HepG2 (cell line): Measurements from ENCODE around the gene PAM16. TPM values are rescaled to one million over a fixed set of nuclear protein-coding genes. Genes with fewer than 3 reads are reported as not detected.

Experiments used
- AGO1 ChIP-seq: fragments of 200-400 bp; formaldehyde crosslinking; IDR thresholded peaks from 2 replicates; pipeline ENCODE4 v1.6.1; 2017; ENCODE audit warnings: mild to moderate bottlenecking, low read depth, low read length, moderate library complexity; ENCODE audit not compliant: poor library complexity, severe bottlenecking
- ARID2 ChIP-seq: sonication (generic); formaldehyde crosslinking; IDR thresholded peaks from 2 replicates; pipeline ENCODE4 v1.8.1; 2022; ENCODE audit warnings: mild to moderate bottlenecking, missing genetic modification reagents, borderline replicate concordance
- BRD4 ChIP-seq: sonication (generic); formaldehyde crosslinking; IDR thresholded peaks from 2 replicates; pipeline ENCODE4 v1.4.0; 2020; ENCODE audit warnings: missing genetic modification reagents
- CAMTA2 ChIP-seq: sonication (generic); formaldehyde crosslinking; IDR thresholded peaks from 2 replicates; pipeline ENCODE4 v1.4.0; 2020; ENCODE audit warnings: mild to moderate bottlenecking, missing genetic modification reagents, borderline replicate concordance
- CCDC6 ChIP-seq: sonication (generic); formaldehyde crosslinking; IDR thresholded peaks from 2 replicates; pipeline ENCODE4 v1.8.1; 2022; ENCODE audit warnings: mild to moderate bottlenecking, missing genetic modification reagents, moderate library complexity
- ISX ChIP-seq: sonication (generic); formaldehyde crosslinking; conservative IDR thresholded peaks from 2 replicates; pipeline ENCODE4 v1.5.0; 2020; ENCODE audit warnings: missing genetic modification reagents
- NR2F6 ChIP-seq, 2 experiments: IDR thresholded peaks; 2 replicates each; pipeline ENCODE4 v1.6.1; 2016; ENCODE audit warnings: antibody characterized with exemption in 1 of 2, mild to moderate bottlenecking in 1 of 2
- RBM39 ChIP-seq: fragments of 200-400 bp; formaldehyde crosslinking; IDR thresholded peaks from one replicate; pipeline ENCODE4 v1.6.1; 2018; ENCODE audit warnings: antibody characterized with exemption, mild to moderate bottlenecking, low read depth, low read length; ENCODE audit not compliant: poor library complexity, severe bottlenecking
- RORA ChIP-seq: sonication (generic); formaldehyde crosslinking; IDR thresholded peaks from 2 replicates; pipeline ENCODE4 v1.5.0; 2020; ENCODE audit warnings: mild to moderate bottlenecking, missing genetic modification reagents, moderate library complexity
- SIX4 ChIP-seq: sonication (generic); formaldehyde crosslinking; IDR thresholded peaks from 2 replicates; pipeline ENCODE4 v1.4.0; 2020; ENCODE audit warnings: missing genetic modification reagents
- SMAD9 ChIP-seq: sonication (generic); formaldehyde crosslinking; IDR thresholded peaks from 2 replicates; pipeline ENCODE4 v1.5.1; 2020; ENCODE audit warnings: mild to moderate bottlenecking, missing genetic modification reagents
- TSC22D2 ChIP-seq: sonication (generic); formaldehyde crosslinking; IDR thresholded peaks from 2 replicates; pipeline ENCODE4 v1.5.1; 2020; ENCODE audit warnings: missing genetic modification reagents, mild to moderate bottlenecking, borderline replicate concordance
- ZBTB7A ChIP-seq: sonication (generic); formaldehyde crosslinking; IDR thresholded peaks from 2 replicates; pipeline ENCODE4 v1.8.0; 2022; ENCODE audit warnings: mild to moderate bottlenecking, missing genetic modification reagents
- ZEB1 ChIP-seq: IDR thresholded peaks from 2 replicates; pipeline ENCODE4 v1.6.1; 2012; ENCODE audit warnings: mild to moderate bottlenecking, low read depth, inconsistent platforms; ENCODE audit not compliant: insufficient replicate concordance
- ZNF512 ChIP-seq: sonication (generic); formaldehyde crosslinking; IDR thresholded peaks from 2 replicates; pipeline ENCODE4 v1.4.0; 2020; ENCODE audit warnings: mild to moderate bottlenecking, missing genetic modification reagents
- ZNF773 ChIP-seq: sonication (generic); formaldehyde crosslinking; IDR thresholded peaks from 2 replicates; pipeline ENCODE4 v1.4.0; 2020; ENCODE audit warnings: missing genetic modification reagents, borderline replicate concordance
- ZSCAN20 ChIP-seq: sonication (generic); formaldehyde crosslinking; IDR thresholded peaks from 2 replicates; pipeline ENCODE4 v1.4.0; 2020; ENCODE audit warnings: missing genetic modification reagents, mild to moderate bottlenecking, borderline replicate concordance
- ZSCAN21 ChIP-seq: sonication (generic); formaldehyde crosslinking; IDR thresholded peaks from 2 replicates; pipeline ENCODE4 v1.8.0; 2022; ENCODE audit warnings: mild to moderate bottlenecking, missing genetic modification reagents, moderate library complexity, borderline replicate concordance
- polyA plus RNA-seq, 8 experiments: library from polyadenylated mRNA; depleted of rRNA in 3 of 8; stranded (reverse) in 7 of 8; unstranded in 1 of 8; fragments of >200 nt; fragmentation: Illumina TruSeq in 4 of 8; extraction: Trizol in 4 of 8; gene quantifications; 2 replicates each; pipeline versions ENCODE4 v1.2.1 to v1.2.3, GENCODE V29; 2011 to 2016; ENCODE audit warnings: low read depth in 4 of 8, missing spikeins in 1 of 8, mixed read lengths in 1 of 8; ENCODE audit not compliant: insufficient read depth in 1 of 8
- total RNA-seq, 5 experiments: library from RNA; depleted of rRNA; stranded (reverse); fragments of >200 nt; fragmentation: Illumina TruSeq; extraction: Trizol; gene quantifications; 2 replicates each; pipeline ENCODE4 v1.2.3, GENCODE V29; 2016; ENCODE audit warnings: low read depth in 1 of 5
- TF ChIP-seq, protein P1 (sequence below): sonication (generic); formaldehyde crosslinking; IDR thresholded peaks from 2 replicates; pipeline ENCODE4 v1.5.0; 2020; ENCODE audit warnings: missing genetic modification reagents
- TF ChIP-seq, protein P2 (sequence below): IDR thresholded peaks from 2 replicates; pipeline ENCODE4 v1.6.1; 2016; ENCODE audit warnings: missing biosample characterization, missing genetic modification reagents, low read depth
- TF ChIP-seq, protein P3 (sequence below): sonication (generic); formaldehyde crosslinking; IDR thresholded peaks from 2 replicates; pipeline ENCODE4 v1.4.0; 2020; ENCODE audit warnings: mild to moderate bottlenecking, missing genetic modification reagents

PAM16 gene
- total and polyA plus RNA-seq, 2 of the 13 experiments (the other 11 are each of a cell fraction or from before 2014, with no cell fraction given) = 51.5 to 51.8 TPM

DNA sequence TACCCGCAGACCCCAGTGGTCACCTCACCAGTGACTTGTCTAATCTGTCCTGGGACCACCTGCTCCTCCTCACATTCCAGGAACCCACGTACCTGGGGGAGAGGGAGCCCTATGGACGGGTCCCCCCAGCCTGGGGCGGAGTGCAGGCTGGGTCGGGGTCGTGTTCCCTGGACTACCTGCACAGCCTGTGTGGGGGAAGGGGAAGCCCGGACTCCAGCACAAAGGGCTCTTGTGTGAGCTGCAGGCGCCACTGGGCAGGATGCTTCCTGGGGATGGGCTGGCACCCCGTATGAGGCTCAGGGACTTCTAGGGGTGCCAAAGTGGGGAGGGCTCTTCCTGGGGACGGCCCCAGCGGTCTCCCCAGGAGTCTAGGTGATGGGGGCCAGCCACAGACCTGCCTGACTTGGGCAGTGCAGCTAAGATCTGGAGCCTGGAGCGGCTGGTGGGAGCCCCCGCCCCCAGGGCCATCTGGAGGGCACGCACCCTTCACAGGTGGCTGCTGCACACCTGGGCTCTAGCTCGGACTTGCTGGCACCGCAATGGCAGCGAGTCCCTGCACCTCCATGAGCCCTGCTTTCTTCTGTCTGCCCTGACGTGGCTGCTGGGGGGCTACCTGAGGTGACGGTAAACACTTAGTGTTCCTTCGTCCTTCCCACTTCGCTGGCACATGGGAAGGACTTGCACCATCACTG is 28.0 kb upstream of the PAM16 start (continued):
- TF ChIP-seq, protein P1, sequence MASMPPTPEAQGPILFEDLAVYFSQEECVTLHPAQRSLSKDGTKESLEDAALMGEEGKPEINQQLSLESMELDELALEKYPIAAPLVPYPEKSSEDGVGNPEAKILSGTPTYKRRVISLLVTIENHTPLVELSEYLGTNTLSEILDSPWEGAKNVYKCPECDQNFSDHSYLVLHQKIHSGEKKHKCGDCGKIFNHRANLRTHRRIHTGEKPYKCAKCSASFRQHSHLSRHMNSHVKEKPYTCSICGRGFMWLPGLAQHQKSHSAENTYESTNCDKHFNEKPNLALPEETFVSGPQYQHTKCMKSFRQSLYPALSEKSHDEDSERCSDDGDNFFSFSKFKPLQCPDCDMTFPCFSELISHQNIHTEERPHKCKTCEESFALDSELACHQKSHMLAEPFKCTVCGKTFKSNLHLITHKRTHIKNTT (CRISPR knock-in tag) = no peak
- peak; percentile 41 for TF ChIP-seq ZEB1
- no peak for TF ChIP-seq CCDC6 (CRISPR knock-in tag)
- no peak for TF ChIP-seq ZNF512 (CRISPR knock-in tag)
- peak; percentile 37 for TF ChIP-seq AGO1
- TF ChIP-seq ZSCAN20 (CRISPR knock-in tag) = no peak
- no peak for TF ChIP-seq ZNF773 (CRISPR knock-in tag)
- TF ChIP-seq, protein P2, sequence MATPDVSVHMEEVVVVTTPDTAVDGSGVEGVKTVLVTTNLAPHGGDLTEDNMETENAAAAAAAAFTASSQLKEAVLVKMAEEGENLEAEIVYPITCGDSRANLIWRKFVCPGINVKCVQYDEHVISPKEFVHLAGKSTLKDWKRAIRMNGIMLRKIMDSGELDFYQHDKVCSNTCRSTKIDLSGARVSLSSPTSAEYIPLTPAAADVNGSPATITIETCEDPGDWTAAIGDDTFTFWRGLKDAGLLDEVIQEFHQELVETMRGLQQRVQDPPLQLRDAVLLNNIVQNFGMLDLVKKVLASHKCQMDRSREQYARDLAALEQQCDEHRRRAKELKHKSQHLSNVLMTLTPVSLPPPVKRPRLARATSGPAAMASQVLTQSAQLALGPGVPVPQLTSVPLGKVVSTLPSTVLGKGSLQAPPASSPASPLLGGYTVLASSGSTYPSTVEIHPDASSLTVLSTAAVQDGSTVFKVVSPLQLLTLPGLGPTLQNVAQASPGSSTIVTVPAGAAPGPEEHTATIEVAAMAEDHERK (CRISPR knock-in tag) = no peak
- no peak for TF ChIP-seq BRD4 (CRISPR knock-in tag)
- TF ChIP-seq NR2F6 (IDR thresholded peaks at IDR 0.05) = no peak
- peak; percentile 12; the same call in 1 of the 2 replicates for TF ChIP-seq NR2F6 (CRISPR knock-in tag; IDR thresholded peaks at IDR 0.05)
- no peak for TF ChIP-seq SMAD9 (CRISPR knock-in tag)
- TF ChIP-seq, protein P3, sequence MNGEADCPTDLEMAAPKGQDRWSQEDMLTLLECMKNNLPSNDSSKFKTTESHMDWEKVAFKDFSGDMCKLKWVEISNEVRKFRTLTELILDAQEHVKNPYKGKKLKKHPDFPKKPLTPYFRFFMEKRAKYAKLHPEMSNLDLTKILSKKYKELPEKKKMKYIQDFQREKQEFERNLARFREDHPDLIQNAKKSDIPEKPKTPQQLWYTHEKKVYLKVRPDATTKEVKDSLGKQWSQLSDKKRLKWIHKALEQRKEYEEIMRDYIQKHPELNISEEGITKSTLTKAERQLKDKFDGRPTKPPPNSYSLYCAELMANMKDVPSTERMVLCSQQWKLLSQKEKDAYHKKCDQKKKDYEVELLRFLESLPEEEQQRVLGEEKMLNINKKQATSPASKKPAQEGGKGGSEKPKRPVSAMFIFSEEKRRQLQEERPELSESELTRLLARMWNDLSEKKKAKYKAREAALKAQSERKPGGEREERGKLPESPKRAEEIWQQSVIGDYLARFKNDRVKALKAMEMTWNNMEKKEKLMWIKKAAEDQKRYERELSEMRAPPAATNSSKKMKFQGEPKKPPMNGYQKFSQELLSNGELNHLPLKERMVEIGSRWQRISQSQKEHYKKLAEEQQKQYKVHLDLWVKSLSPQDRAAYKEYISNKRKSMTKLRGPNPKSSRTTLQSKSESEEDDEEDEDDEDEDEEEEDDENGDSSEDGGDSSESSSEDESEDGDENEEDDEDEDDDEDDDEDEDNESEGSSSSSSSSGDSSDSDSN (CRISPR knock-in tag) = peak; percentile 11; the same call in 1 of the 2 replicates
- TF ChIP-seq CAMTA2 = no peak
- TF ChIP-seq RORA = no peak
- TF ChIP-seq ISX (CRISPR knock-in tag) = no peak
- peak; percentile 92 for TF ChIP-seq ZBTB7A (CRISPR knock-in tag)
- TF ChIP-seq ZSCAN21 = no peak
- TF ChIP-seq RBM39 = no peak
- TF ChIP-seq SIX4 (CRISPR knock-in tag) = no peak
- no peak for TF ChIP-seq TSC22D2 (CRISPR knock-in tag)
- no peak for TF ChIP-seq ARID2 (CRISPR knock-in tag)
